Astrocyte of the hippocampus (primary cell): ENCODE results near the gene TCIRG1.

Experiments
- DNase-seq: peaks from one replicate; pipeline ENCODE4 v3.0.0; 2011; ENCODE audit warnings: low read depth, low spot score

Gene TCIRG1

GRCh38 chr11:68051191-68052136, 12.6 kb downstream of the TCIRG1 start:
- DNase-seq: no peak

GRCh38 chr11:68052137-68052873, 13.5 kb downstream of the TCIRG1 start:
- DNase-seq: no peak

DNA sequence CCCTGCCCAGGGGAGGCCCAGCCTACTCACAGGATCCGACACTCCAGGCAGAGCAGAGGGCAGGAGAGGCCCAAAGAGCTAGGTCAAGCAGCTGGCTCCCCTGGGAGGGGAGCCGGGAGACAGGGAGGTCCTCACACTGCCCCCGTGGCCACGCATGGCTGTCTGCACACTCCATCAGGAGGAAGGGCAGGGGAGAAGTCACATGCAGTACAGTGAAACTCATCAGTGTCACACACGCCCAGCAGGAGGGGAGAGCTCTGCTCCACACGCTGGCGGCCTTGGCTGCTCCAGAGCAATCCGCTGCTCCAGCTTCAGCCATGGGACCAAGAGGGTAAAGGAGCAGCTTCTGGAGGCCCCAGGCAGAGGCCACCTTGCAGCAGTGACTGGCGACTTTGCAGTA, 14.3 kb downstream of the TCIRG1 start:
- DNase-seq: no peak

GRCh38 chr11:68053981-68054812, 15.4 kb downstream of the TCIRG1 start:
- no peak for DNase-seq

- no peak for DNase-seq
Observed at GRCh38 chr11:68056317-68057285, 17.8 kb downstream of the TCIRG1 start.

DNA sequence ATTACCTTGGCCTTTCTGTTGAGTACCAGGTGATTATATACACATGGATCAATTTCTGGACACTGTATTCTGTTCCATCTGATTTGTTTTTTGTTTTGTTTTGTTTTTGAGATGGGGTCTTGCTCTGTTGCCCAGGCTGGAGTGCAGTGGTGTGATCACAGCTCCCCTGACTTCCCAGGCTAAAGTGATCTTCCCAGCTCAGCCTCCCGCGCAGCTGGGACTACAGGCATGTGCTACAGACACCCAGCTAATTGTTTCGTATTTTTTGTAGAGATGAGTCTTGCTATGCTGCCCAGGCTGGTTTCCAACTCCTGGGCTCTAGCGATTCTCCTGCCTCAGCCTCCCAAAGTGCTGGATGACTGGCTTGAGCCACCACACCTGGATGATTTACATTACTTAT, 19.0 kb downstream of the TCIRG1 start:
- no peak for DNase-seq

- no peak for DNase-seq
Observed at GRCh38 chr11:68061508-68061907, 22.7 kb downstream of the TCIRG1 start.

DNA sequence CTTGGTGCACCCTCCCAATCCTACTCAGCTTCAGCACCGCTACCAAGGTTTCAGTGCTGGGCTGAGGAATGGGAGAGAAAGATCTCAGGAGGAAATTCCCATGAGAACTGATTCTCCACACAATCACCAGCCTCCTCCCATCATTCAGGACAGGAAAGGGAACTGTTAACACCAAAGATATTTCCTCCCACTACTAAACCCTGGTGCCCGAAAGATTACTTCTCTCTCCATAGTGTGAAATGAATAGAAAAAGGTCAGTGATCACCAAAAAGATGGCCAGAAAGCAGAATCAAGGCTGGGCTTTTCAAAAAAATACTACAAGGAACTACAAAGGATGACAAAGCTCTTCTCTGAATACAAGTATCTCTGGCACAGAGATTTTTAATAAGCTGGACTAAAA, 26.1 kb downstream of the TCIRG1 start:
- no peak for DNase-seq

- DNase-seq: no peak
Observed at GRCh38 chr11:68065841-68066240, 27.0 kb downstream of the TCIRG1 start.

GRCh38 chr11:68066742-68067141, 27.9 kb downstream of the TCIRG1 start:
- DNase-seq: peak; percentile 90

DNA sequence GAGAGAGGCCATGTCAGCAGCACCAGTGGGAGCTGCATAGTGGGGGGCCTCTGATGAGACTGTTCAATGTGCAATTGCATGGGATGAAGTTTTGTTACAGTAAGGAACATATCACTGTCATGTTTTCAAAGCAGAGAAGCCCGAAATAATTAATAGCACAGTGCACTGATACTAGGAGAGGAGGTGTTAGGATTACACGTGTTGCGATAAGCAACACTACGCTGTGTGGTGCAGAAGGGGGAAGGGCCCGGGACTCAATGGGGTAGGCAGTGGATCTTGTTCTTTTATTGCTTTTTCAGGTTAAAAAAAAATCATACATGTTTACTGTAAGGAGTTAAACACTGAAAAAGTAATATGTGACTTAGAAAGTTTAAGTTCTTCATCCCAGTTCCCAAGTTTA, 29.2 kb downstream of the TCIRG1 start:
- DNase-seq: no peak

DNA sequence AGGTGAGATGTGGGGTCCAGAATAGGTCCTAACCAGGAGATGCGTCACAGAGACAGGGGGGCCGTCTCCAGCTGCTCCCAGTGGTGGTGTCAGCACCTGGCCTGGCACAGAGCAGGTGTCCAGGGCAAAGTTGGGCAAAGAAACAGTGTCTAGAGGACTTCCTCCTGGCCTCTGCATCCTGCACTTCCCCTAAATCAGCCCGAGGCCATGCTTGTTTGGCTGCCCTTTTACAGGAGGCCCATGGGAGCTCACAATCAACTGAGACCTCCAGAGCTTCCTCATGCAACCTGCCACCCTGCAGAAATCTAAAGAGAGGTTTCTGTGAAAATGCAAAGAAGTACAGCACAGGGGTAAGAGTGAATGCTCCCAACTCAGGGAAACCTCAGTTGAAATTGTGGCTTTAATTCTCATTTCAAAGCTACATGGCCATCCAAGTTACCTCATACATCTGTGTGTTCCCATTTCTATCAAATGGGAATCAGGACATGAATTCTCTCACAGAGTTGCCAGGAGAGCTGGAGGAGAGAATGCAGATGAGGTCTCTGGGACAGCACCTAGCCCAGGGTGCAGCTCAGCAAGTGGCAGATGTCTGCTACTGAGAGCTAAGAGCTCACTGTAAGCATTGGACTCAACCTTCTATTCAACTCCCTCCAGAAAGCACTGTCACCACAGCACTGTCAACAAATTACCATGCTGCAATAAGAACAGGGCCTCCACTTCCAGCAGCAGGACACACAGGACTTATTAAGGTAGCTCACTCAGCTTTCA, 32.6 kb downstream of the TCIRG1 start:
- no peak for DNase-seq

- DNase-seq: no peak
Observed at GRCh38 chr11:68074584-68075352, 35.9 kb downstream of the TCIRG1 start.

DNA sequence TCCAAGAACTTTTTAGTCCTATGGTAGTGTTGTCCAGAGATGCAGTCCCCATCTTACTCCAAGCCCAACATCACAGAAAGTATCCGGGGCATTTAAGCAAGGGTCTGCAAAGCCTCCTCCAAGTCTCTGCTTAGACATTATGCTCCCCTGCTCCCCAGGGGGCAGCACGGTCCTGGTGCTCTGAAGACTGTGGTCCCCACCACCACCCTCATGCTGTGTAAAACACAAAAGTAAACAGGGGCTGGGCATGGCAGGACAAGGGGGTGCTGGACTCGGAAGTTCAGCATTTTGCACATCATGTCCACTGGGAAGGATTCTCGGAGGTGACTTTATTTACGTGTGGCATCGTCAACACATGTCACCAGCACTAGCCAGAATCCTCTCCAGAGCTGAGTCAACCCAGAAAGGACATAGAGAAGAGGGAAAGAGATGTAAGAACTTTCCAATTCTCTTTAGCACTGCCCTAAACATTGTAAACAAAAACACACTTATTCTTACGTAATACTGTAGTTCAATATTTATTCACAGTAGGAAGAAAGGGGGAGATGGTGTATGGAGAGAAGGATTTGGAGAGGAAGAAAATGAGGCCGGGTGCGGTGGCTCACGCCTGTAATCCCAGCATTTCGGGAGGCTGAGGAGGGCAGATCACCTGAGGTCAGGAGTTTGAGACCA, 37.7 kb downstream of the TCIRG1 start:
- DNase-seq: no peak

GRCh38 chr11:68077617-68078582, 39.1 kb downstream of the TCIRG1 start:
- peak; percentile 26 for DNase-seq

- DNase-seq: no peak
Observed at GRCh38 chr11:68080860-68081259, 42.0 kb downstream of the TCIRG1 start.

GRCh38 chr11:68081691-68082090, 42.9 kb downstream of the TCIRG1 start:
- peak; percentile 81 for DNase-seq
